ENCODE data around the gene SASH1.

The SASH1 gene

GRCh38 chr6:148538261-148539190 lies 195.9 kb downstream of the SASH1 start:
- Histone ChIP-seq H3K27me3 (ENCODE audit: insufficient read depth, low read length) (no peaks in the 10 kb centered on the region), H3K27ac (ENCODE audit: low read depth, low read length) (no peak overlapping the region), H3K9ac (ENCODE audit: low read depth, low read length) (no peak overlapping the region), H3K4me1 (ENCODE audit: insufficient read depth, low read length) (no peaks in the 10 kb centered on the region), H3K4me3 (ENCODE audit: low read length) (no peak overlapping the region), H3K9me3 (ENCODE audit: insufficient read depth, low read depth, low read length) (no peaks in the 10 kb centered on the region), H3K36me3 (ENCODE audit: insufficient read depth, low read length) (peaks cover 88% of the 10 kb centered on the region)
- 91% methylated on average over 13 of the region's 13 CpGs for WGBS

- Histone ChIP-seq H3K9me3 (ENCODE audit: insufficient read depth, low read depth, low read length) (no peaks in the 10 kb centered on the region), H3K27ac (ENCODE audit: low read depth, low read length) (no peak overlapping the region), H3K36me3 (ENCODE audit: insufficient read depth, low read length) (peaks cover 94% of the 10 kb centered on the region), H3K27me3 (ENCODE audit: insufficient read depth, low read length) (no peaks in the 10 kb centered on the region), H3K4me3 (ENCODE audit: low read length) (no peak overlapping the region), H3K4me1 (ENCODE audit: insufficient read depth, low read length) (no peaks in the 10 kb centered on the region), H3K9ac (ENCODE audit: low read depth, low read length) (no peak overlapping the region)
- 93% methylated on average over 6 of the region's 6 CpGs for whole genome bisulfite sequencing
Observed at GRCh38 chr6:148543540-148543939, 200.9 kb downstream of the SASH1 start.

DNA sequence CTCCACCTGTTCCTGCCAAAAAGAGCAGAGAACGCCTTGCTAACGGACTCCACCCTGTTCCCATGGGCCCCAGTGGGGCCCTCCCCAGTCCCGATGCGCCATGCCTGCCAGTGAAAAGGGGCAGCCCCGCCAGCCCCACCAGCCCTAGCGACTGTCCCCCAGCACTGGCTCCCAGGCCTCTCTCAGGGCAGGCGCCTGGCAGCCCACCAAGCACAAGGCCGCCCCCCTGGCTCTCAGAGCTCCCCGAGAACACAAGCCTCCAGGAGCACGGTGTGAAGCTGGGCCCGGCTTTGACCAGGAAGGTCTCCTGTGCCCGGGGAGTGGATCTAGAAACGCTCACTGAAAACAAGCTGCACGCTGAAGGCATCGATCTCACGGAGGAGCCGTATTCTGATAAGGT lies 201.8 kb downstream of the SASH1 start:
- Histone ChIP-seq H3K36me3 (ENCODE audit: insufficient read depth, low read length) (peaks cover 98% of the 10 kb centered on the region), H3K27me3 (ENCODE audit: insufficient read depth, low read length) (no peaks in the 10 kb centered on the region)
- 95% methylated on average over 17 of the region's 17 CpGs for WGBS

DNA sequence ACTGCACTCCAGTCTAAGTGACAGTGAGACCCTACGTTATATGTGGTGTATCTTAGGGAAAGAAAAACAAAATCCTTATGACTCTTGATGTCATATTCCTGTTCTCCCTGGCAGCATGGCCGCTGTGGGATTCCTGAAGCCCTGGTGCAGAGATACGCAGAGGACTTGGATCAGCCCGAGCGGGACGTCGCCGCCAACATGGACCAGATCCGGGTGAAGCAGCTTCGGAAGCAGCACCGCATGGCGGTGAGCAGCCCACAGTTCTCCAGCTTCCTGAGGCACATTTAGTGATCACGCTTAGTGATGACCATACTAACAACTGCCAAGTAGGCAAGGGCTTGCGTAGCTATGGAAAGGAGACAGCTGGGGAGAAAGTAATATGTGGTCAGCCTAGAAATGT lies 203.3 kb downstream of the SASH1 start:
- Histone ChIP-seq H3K9ac (ENCODE audit: low read depth, low read length) (no peak overlapping the region), H3K36me3 (ENCODE audit: insufficient read depth, low read length) (peaks cover 83% of the 10 kb centered on the region), H3K4me3 (ENCODE audit: low read length) (no peak overlapping the region), H3K27ac (ENCODE audit: low read depth, low read length) (no peak overlapping the region), H3K27me3 (ENCODE audit: insufficient read depth, low read length) (no peaks in the 10 kb centered on the region), H3K4me1 (ENCODE audit: insufficient read depth, low read length) (peaks cover 9% of the 10 kb centered on the region), H3K9me3 (ENCODE audit: insufficient read depth, low read depth, low read length) (no peaks in the 10 kb centered on the region)
- WGBS, result 98% methylated on average over 14 of the region's 14 CpGs

More for the DNA sequence above, 201.8 kb downstream of the SASH1 start:
- Histone ChIP-seq H3K9me3 (ENCODE audit: insufficient read depth, low read depth, low read length) (no peaks in the 10 kb centered on the region), H3K4me3 (ENCODE audit: low read length) (no peak overlapping the region), H3K9ac (ENCODE audit: low read depth, low read length) (no peak overlapping the region), H3K27ac (ENCODE audit: low read depth, low read length) (no peak overlapping the region), H3K4me1 (ENCODE audit: insufficient read depth, low read length) (no peaks in the 10 kb centered on the region)

DNA sequence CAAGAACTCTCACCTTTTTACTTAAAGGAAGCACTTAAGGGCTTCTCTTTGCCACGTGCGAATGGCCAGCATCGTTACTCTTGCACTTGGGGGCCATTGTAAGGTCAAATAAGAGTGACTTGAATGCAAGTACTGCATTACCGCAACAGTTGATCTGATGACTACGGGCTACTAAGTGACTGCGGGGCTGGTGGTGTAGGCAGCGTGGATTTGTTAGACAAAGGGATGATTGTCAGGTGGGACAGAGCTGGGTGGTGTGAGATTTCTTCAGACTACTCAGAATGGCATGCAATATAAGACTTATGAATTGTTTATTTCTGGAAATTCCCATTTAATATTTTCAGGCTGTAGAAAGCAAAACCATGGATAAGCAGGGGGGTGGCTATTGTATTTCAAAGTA lies 204.5 kb downstream of the SASH1 start:
- H3K27me3 ChIP-seq (ENCODE audit: insufficient read depth, low read length), result no peaks in the 10 kb centered on the region
- H3K9me3 ChIP-seq (ENCODE audit: insufficient read depth, low read depth, low read length), result no peaks in the 10 kb centered on the region
- H3K9ac ChIP-seq (ENCODE audit: low read depth, low read length), result no peak overlapping the region
- H3K27ac ChIP-seq (ENCODE audit: low read depth, low read length), result no peak overlapping the region
- H3K4me3 ChIP-seq (ENCODE audit: low read length), result no peak overlapping the region
- WGBS, result 95% methylated on average over 7 of the region's 7 CpGs
- peaks cover 71% of the 10 kb centered on the region for H3K36me3 ChIP-seq (ENCODE audit: insufficient read depth, low read length)
- peaks cover 15% of the 10 kb centered on the region for H3K4me1 ChIP-seq (ENCODE audit: insufficient read depth, low read length)

GRCh38 chr6:148548065-148548748 lies 205.6 kb downstream of the SASH1 start:
- Histone ChIP-seq H3K27me3 (ENCODE audit: insufficient read depth, low read length) (no peaks in the 10 kb centered on the region), H3K9me3 (ENCODE audit: insufficient read depth, low read depth, low read length) (no peaks in the 10 kb centered on the region), H3K36me3 (ENCODE audit: insufficient read depth, low read length) (peaks cover 63% of the 10 kb centered on the region), H3K27ac (ENCODE audit: low read depth, low read length) (no peak overlapping the region), H3K9ac (ENCODE audit: low read depth, low read length) (no peak overlapping the region), H3K4me3 (ENCODE audit: low read length) (no peak overlapping the region), H3K4me1 (ENCODE audit: insufficient read depth, low read length) (peaks cover 15% of the 10 kb centered on the region)
- WGBS, result 92% methylated on average over 22 of the region's 22 CpGs

- Histone ChIP-seq H3K9me3 (ENCODE audit: insufficient read depth, low read depth, low read length) (no peaks in the 10 kb centered on the region), H3K27ac (ENCODE audit: low read depth, low read length) (no peak overlapping the region), H3K9ac (ENCODE audit: low read depth, low read length) (no peak overlapping the region), H3K27me3 (ENCODE audit: insufficient read depth, low read length) (no peaks in the 10 kb centered on the region), H3K4me1 (ENCODE audit: insufficient read depth, low read length) (peaks cover 15% of the 10 kb centered on the region), H3K4me3 (ENCODE audit: low read length) (no peak overlapping the region), H3K36me3 (ENCODE audit: insufficient read depth, low read length) (peaks cover 57% of the 10 kb centered on the region)
- 96% methylated on average over 4 of the region's 4 CpGs for WGBS
Observed at GRCh38 chr6:148548749-148549140, 206.1 kb downstream of the SASH1 start.

DNA sequence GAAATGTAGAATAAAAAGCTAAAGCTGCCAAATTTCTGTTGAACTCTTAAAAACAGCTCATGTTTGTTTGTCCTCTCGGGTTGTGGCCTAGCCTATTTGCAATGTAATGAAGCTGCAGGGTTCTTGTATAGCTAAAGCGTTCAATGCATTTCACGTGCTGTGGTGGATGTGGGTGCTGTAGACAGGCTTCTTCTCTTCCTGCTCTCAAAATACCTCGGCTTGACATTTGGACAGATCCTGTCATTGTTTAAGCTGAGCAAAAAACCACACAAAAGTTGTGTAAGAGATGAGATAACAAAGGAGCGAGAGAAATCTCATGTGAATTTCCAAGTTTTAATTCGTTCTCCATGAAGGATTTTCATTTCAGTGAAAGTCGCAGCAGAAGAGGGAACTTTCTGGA lies 207.9 kb downstream of the SASH1 start:
- Histone ChIP-seq H3K27ac (ENCODE audit: low read depth, low read length) (no peak overlapping the region), H3K36me3 (ENCODE audit: insufficient read depth, low read length) (peaks cover 39% of the 10 kb centered on the region), H3K9me3 (ENCODE audit: insufficient read depth, low read depth, low read length) (no peaks in the 10 kb centered on the region), H3K4me1 (ENCODE audit: insufficient read depth, low read length) (peaks cover 15% of the 10 kb centered on the region), H3K9ac (ENCODE audit: low read depth, low read length) (no peak overlapping the region), H3K27me3 (ENCODE audit: insufficient read depth, low read length) (no peaks in the 10 kb centered on the region), H3K4me3 (ENCODE audit: low read length) (no peak overlapping the region)
- WGBS, result 68% methylated on average over 7 of the region's 7 CpGs

DNA sequence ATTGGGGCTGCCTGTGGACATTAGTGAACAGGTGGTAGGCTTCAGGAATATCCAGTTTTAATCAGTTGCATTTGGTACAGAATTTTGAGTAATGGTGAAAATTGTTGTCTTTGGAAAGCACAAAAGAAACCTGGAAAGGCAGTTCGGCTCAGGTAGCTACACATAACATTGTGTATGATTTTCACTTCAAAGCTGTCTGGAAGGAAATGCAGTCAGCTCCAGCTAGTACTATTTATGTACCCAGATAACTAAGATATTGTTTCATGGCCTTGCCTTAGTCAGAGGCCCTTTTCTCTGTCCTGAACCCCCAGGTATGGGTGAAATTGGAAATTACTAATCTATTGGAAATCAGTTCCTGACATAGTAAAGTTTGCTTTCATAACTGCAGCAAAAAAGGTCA lies 208.6 kb downstream of the SASH1 start:
- Histone ChIP-seq H3K4me1 (ENCODE audit: insufficient read depth, low read length) (peaks cover 15% of the 10 kb centered on the region), H3K27me3 (ENCODE audit: insufficient read depth, low read length) (no peaks in the 10 kb centered on the region), H3K27ac (ENCODE audit: low read depth, low read length) (no peak overlapping the region), H3K4me3 (ENCODE audit: low read length) (no peak overlapping the region), H3K9me3 (ENCODE audit: insufficient read depth, low read depth, low read length) (no peaks in the 10 kb centered on the region), H3K36me3 (ENCODE audit: insufficient read depth, low read length) (peaks cover 32% of the 10 kb centered on the region), H3K9ac (ENCODE audit: low read depth, low read length) (no peak overlapping the region)
- WGBS, result 93% methylated on average over 1 of the region's 1 CpG

DNA sequence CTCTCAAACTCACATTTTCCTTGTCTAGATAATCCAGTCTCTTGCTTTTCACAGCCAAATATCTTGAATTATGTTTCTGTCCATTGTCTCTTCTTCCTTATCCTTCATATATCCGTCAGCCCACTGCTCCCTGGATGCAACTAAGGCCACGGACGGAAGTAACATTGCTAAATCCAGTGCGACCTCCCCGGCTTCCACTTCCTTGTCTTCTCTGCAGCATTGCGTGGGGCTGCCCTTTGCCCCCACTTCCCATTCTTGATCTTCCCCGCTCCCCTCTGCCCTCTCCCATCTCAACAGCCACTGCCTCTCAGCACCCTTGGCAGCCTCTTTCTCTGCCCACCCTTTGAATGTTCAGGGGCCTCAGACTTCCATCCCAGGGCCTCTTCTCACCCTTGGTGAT lies 213.8 kb downstream of the SASH1 start:
- Histone ChIP-seq H3K9me3 (ENCODE audit: insufficient read depth, low read depth, low read length) (no peaks in the 10 kb centered on the region), H3K4me3 (ENCODE audit: low read length) (no peak overlapping the region), H3K36me3 (ENCODE audit: insufficient read depth, low read length) (no peaks in the 10 kb centered on the region; the same call in 1 of the 2 replicates), H3K27me3 (ENCODE audit: insufficient read depth, low read length) (peaks cover 8% of the 10 kb centered on the region), H3K4me1 (ENCODE audit: insufficient read depth, low read length) (peaks cover 1% of the 10 kb centered on the region; the same call in 1 of the 2 replicates), H3K9ac (ENCODE audit: low read depth, low read length) (no peak overlapping the region), H3K27ac (ENCODE audit: low read depth, low read length) (no peak overlapping the region)
- 78% methylated on average over 6 of the region's 7 CpGs for WGBS

- H3K9ac ChIP-seq (ENCODE audit: low read depth, low read length), result no peak overlapping the region
- H3K4me3 ChIP-seq (ENCODE audit: low read length), result no peak overlapping the region
- no peaks in the 10 kb centered on the region for H3K4me1 ChIP-seq (ENCODE audit: insufficient read depth, low read length)
- H3K9me3 ChIP-seq (ENCODE audit: insufficient read depth, low read depth, low read length), result no peaks in the 10 kb centered on the region
- peaks cover 8% of the 10 kb centered on the region for H3K27me3 ChIP-seq (ENCODE audit: insufficient read depth, low read length)
- H3K36me3 ChIP-seq (ENCODE audit: insufficient read depth, low read length), result no peaks in the 10 kb centered on the region
- H3K27ac ChIP-seq (ENCODE audit: low read depth, low read length), result no peak overlapping the region
- 88% methylated on average over 7 of the region's 7 CpGs for WGBS
Observed at GRCh38 chr6:148557796-148558321, 215.2 kb downstream of the SASH1 start.
